ENCODE data around the gene HDAC10. TPM values are rescaled to one million over a fixed set of nuclear protein-coding genes. Genes with fewer than 3 reads are reported as not detected.

Gene HDAC10
- total RNA-seq, 1 experiment from 2014 or later, result 71.3 TPM

DNA sequence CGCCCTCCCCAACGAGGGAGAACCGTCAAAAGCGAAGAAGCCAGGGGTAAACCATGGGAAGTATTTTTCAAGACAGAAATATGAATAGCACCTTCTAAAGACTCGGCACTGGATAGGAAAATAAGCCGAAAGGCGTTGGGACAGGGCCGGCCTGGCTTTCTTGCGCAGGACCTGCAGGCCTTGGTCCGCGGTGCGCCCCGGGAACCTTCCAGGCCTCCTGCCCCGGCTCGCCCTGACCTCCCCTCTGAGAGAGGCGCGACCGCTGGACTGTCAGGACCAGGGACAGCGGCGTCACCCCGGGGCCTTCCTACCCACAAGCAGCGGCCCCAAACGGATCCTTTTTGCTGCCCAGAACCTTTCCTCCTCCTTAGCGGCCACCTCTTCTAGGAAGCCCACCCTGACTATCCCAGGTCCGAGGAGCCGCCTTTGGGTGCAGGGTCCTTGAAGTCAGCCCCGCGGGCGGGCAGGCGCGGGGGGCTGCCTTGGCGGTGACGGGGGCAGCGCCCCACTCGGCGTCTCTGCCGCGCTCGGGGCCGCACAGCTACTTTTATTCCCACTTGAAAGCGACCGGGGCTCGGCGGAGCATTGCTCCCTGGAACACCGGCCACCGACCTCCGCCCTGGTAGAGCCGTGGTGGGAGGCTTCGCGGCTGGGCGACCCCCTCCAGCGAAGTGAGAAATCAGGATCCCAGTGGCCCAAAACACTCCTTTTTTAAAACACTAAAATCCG is 19.8 kb upstream of the HDAC10 start:
- intact Hi-C loops (cut with micrococcal nuclease; ENCODE audit: unreplicated experiment) (loop anchor here (5.0 kb wide), 1 partner anchor 71 kb away; the partner anchor contains the start of gene PPP6R2), in situ Hi-C loops (cut with HindIII; ENCODE audit: low pct_unique_long_range_greater_than_20kb, low sequenced_read_pairs) (no loop called here)
- no peaks in the 10 kb centered on the region for H3K27me3 ChIP-seq (ENCODE audit: control insufficient read depth, insufficient read depth, low read length)
- TF ChIP-seq TCF7L2 (IDR thresholded peaks at IDR 0.05; ENCODE audit: low read depth, low read length), result no peak
- peak; percentile 75; the same call in 1 of the 2 replicates for TF ChIP-seq SIN3A (IDR thresholded peaks at IDR 0.05; ENCODE audit: borderline replicate concordance, insufficient read depth, low read depth, low read length)
- TF ChIP-seq, protein P1, sequence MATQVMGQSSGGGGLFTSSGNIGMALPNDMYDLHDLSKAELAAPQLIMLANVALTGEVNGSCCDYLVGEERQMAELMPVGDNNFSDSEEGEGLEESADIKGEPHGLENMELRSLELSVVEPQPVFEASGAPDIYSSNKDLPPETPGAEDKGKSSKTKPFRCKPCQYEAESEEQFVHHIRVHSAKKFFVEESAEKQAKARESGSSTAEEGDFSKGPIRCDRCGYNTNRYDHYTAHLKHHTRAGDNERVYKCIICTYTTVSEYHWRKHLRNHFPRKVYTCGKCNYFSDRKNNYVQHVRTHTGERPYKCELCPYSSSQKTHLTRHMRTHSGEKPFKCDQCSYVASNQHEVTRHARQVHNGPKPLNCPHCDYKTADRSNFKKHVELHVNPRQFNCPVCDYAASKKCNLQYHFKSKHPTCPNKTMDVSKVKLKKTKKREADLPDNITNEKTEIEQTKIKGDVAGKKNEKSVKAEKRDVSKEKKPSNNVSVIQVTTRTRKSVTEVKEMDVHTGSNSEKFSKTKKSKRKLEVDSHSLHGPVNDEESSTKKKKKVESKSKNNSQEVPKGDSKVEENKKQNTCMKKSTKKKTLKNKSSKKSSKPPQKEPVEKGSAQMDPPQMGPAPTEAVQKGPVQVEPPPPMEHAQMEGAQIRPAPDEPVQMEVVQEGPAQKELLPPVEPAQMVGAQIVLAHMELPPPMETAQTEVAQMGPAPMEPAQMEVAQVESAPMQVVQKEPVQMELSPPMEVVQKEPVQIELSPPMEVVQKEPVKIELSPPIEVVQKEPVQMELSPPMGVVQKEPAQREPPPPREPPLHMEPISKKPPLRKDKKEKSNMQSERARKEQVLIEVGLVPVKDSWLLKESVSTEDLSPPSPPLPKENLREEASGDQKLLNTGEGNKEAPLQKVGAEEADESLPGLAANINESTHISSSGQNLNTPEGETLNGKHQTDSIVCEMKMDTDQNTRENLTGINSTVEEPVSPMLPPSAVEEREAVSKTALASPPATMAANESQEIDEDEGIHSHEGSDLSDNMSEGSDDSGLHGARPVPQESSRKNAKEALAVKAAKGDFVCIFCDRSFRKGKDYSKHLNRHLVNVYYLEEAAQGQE (IDR thresholded peaks at IDR 0.05; ENCODE audit: insufficient read depth in 1 of 2, low read depth in 2 of 2, low read length in 1 of 2), result peak; percentile 97 to 98
- TF ChIP-seq, protein P2, sequence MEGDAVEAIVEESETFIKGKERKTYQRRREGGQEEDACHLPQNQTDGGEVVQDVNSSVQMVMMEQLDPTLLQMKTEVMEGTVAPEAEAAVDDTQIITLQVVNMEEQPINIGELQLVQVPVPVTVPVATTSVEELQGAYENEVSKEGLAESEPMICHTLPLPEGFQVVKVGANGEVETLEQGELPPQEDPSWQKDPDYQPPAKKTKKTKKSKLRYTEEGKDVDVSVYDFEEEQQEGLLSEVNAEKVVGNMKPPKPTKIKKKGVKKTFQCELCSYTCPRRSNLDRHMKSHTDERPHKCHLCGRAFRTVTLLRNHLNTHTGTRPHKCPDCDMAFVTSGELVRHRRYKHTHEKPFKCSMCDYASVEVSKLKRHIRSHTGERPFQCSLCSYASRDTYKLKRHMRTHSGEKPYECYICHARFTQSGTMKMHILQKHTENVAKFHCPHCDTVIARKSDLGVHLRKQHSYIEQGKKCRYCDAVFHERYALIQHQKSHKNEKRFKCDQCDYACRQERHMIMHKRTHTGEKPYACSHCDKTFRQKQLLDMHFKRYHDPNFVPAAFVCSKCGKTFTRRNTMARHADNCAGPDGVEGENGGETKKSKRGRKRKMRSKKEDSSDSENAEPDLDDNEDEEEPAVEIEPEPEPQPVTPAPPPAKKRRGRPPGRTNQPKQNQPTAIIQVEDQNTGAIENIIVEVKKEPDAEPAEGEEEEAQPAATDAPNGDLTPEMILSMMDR (IDR thresholded peaks at IDR 0.05), result no peak
- no peak for TF ChIP-seq POLR2AphosphoS5 (IDR thresholded peaks at IDR 0.05; ENCODE audit: low read depth, low read length)
- H3K36me3 ChIP-seq (ENCODE audit: control insufficient read depth, insufficient read depth, low read length), result no peaks in the 10 kb centered on the region
- H3K9me3 ChIP-seq (ENCODE audit: control insufficient read depth, insufficient read depth, low read depth, low read length), result no peaks in the 10 kb centered on the region
- ChIA-PET CTCF (interaction anchor here (0.6 kb wide), 2 partner anchors 33 to 224 kb away, joined by 5 to 10 read pairs; no protein-coding TSS in a partner anchor), POLR2A (interaction anchor here (0.5 to 0.6 kb wide), 2 partner anchors 20 to 52 kb away, joined by 8 to 9 read pairs; no protein-coding TSS in a partner anchor)
- DNase-seq (ENCODE audit: low read depth, low spot score) (no peak), ATAC-seq (peak; percentile 49)
- no TSS peak for BruUV-seq (replicated peaks)
- peak overlapping the region; percentile 70 for H3K27ac ChIP-seq (ENCODE audit: low read length)
- H3K4me1 ChIP-seq (ENCODE audit: control insufficient read depth, insufficient read depth, low read length), result peaks cover 23% of the 10 kb centered on the region
- peak overlapping the region; percentile 56 to 59 for H3K4me3 ChIP-seq (ENCODE audit: low read depth in 2 of 2, low read length in 2 of 2)

DNA sequence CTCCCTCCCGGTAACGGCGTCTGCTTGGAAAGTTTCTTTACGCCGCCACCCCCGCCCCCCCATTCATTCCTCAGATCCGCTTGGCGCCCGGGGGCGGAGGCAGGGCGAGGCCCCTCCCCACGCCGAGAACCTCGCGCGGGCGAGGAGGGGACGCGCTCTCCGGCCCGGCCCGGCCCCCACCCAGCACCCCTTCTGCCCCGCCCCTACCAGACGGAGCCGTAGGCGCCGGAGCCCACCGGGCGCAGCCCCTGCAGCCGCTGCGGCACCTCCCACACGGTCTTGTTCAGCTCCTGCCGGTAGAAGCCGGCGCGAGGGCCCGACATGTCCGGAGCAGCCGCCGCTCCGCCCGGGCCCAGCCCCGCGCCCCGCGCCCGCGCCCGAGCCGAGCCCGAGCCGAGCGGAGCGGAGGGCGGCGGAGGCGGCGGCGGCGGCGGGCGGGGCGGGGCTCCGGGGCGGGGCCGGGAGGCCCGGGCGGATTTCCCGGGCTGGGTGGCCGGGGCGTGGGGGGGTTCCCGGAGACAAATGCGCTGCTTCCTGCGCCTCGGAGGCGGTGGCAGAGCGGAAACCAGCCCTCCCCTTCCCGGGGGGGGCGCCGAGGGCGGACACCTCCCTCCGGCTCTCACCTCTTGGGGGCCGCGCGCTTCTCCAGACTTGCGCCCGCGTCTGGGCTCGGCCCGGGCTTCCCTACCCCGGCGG is 19.1 kb upstream of the HDAC10 start, which contains the start of gene MAPK11:
Gene MAPK11 (minus strand): TSS at position 411 of the 696 bp plus-strand sequence. CDS start 88 bp downstream, at position 323.
- BruUV-seq (replicated peaks), result no TSS peak
- H3K9me3 ChIP-seq (ENCODE audit: control insufficient read depth, insufficient read depth, low read depth, low read length), result no peaks in the 10 kb centered on the region
- in situ Hi-C loops (cut with HindIII; ENCODE audit: low pct_unique_long_range_greater_than_20kb, low sequenced_read_pairs) (no loop called here), intact Hi-C loops (cut with micrococcal nuclease; ENCODE audit: unreplicated experiment) (loop anchor here (5.0 kb wide), 1 partner anchor 72 kb away; the partner anchor contains the start of gene PPP6R2)
- CTCF ChIA-PET, result no interaction called here
- H3K36me3 ChIP-seq (ENCODE audit: control insufficient read depth, insufficient read depth, low read length), result no peaks in the 10 kb centered on the region
- peak within 1 kb of the TSS; percentile 86 for H3K27ac ChIP-seq (ENCODE audit: low read length)
- H3K4me1 ChIP-seq (ENCODE audit: control insufficient read depth, insufficient read depth, low read length), result peaks cover 21% of the 10 kb centered on the region
- ATAC-seq (peak; percentile 73), DNase-seq (ENCODE audit: low read depth, low spot score) (no peak)
- POLR2A ChIA-PET, result no interaction called here
- peak within 1 kb of the TSS; percentile 56 to 65 for H3K4me3 ChIP-seq (ENCODE audit: low read depth in 2 of 2, low read length in 2 of 2)
- H3K27me3 ChIP-seq (ENCODE audit: control insufficient read depth, insufficient read depth, low read length), result no peaks in the 10 kb centered on the region
- TF ChIP-seq, protein P2 (IDR thresholded peaks at IDR 0.05), result no peak
- TF ChIP-seq TCF7L2 (IDR thresholded peaks at IDR 0.05; ENCODE audit: low read depth, low read length) (no peak), SIN3A (IDR thresholded peaks at IDR 0.05; ENCODE audit: borderline replicate concordance, insufficient read depth, low read depth, low read length) (no peak)
